HFFc6 (cell line): Measurements from ENCODE around the gene AP2B1. TPM values are rescaled to one million over a fixed set of nuclear protein-coding genes. Genes with fewer than 3 reads are reported as not detected.
A peak's percentile ranks its signal among the peaks of the same experiment; 100 is the strongest.
"Not testable (repeated sequence)": the region's sequence is repeated elsewhere in the genome, so short reads cannot be mapped to it uniquely, and the experiment has no call there.

Experiments
- DNase-seq: peaks from one replicate; pipeline ENCODE4 v3.0.0-alpha.2; 2018
- H3K27ac Mint-ChIP-seq: 2 replicates; pipeline ENCODE4 v1.8.0; 2020; ENCODE audit warnings: mild to moderate bottlenecking, mixed read lengths
- H3K27me3 Mint-ChIP-seq: 2 replicates; pipeline ENCODE4 v1.8.0; 2021; ENCODE audit warnings: mild to moderate bottlenecking, moderate library complexity, mixed read lengths; ENCODE audit not compliant: insufficient read depth
- H3K36me3 Mint-ChIP-seq: 2 replicates; pipeline ENCODE4 v1.8.0; 2021; ENCODE audit warnings: low read depth, mixed read lengths
- H3K4me1 Mint-ChIP-seq: 2 replicates; pipeline ENCODE4 v1.8.0; 2020; ENCODE audit warnings: low read depth, mixed read lengths
- H3K4me3 Mint-ChIP-seq: 2 replicates; pipeline ENCODE4 v1.8.0; 2020; ENCODE audit warnings: mild to moderate bottlenecking, moderate library complexity, mixed read lengths
- H3K9me3 Mint-ChIP-seq: 2 replicates; pipeline ENCODE4 v1.8.0; 2020; ENCODE audit warnings: mild to moderate bottlenecking, mixed read lengths
- total RNA-seq, 6 experiments: library from RNA; stranded (reverse); fragmentation: NEBNext Ultra II Directional; extraction: Animal tissue kit (Norgen Biotek cat#: 25700); gene quantifications; 2 replicates in 1 of 6; 3 replicates in 5 of 6; pipeline ENCODE4 v1.2.3, GENCODE V29; 2021
- TF ChIP-seq, protein P1 (sequence below): fragments of 200-600 bp; sonication (generic); IDR thresholded peaks from 2 replicates; pipeline ENCODE4 v1.5.0; 2021; ENCODE audit warnings: antibody characterized with exemption, mild to moderate bottlenecking

AP2B1 gene
- total RNA-seq, 6 experiments from 2014 or later, result 168 to 196 (median 182) TPM

DNA sequence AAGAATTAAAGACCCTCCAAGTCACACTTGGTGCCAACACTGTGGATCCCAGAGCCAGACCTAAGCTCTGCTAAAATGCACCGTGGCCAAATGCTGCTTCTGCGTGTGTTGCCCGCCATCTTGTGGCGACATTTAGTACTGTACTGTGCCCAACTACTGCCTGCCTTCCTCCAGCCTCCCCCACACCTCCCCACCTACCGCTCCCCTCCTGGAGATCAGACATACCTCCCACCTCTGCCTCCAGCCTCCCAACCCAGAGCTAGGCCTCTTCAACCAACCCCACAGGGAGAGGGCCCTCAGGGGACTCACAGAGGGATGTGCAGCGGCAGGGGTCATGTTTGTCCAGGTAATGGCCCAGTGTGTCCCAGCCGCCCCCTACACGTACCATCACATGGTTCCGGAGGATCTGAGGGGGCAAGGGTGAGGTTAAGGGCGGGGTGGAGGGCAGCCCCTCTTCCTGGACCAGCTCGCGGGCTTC lies 160.5 kb downstream of the AP2B1 start:
- DNase-seq, result peak; percentile 59
- TF ChIP-seq, protein P1, sequence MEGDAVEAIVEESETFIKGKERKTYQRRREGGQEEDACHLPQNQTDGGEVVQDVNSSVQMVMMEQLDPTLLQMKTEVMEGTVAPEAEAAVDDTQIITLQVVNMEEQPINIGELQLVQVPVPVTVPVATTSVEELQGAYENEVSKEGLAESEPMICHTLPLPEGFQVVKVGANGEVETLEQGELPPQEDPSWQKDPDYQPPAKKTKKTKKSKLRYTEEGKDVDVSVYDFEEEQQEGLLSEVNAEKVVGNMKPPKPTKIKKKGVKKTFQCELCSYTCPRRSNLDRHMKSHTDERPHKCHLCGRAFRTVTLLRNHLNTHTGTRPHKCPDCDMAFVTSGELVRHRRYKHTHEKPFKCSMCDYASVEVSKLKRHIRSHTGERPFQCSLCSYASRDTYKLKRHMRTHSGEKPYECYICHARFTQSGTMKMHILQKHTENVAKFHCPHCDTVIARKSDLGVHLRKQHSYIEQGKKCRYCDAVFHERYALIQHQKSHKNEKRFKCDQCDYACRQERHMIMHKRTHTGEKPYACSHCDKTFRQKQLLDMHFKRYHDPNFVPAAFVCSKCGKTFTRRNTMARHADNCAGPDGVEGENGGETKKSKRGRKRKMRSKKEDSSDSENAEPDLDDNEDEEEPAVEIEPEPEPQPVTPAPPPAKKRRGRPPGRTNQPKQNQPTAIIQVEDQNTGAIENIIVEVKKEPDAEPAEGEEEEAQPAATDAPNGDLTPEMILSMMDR, result peak; percentile 93
- no peaks in the 10 kb centered on the region for H3K9me3 Mint-ChIP-seq
- peaks cover 4% of the 10 kb centered on the region; the same call in 1 of the 2 replicates for H3K36me3 Mint-ChIP-seq
- H3K27me3 Mint-ChIP-seq, result peaks cover 34% of the 10 kb centered on the region
- no peak overlapping the region for H3K27ac Mint-ChIP-seq
- peaks cover 14% of the 10 kb centered on the region for H3K4me1 Mint-ChIP-seq
- H3K4me3 Mint-ChIP-seq, result no peak overlapping the region

DNA sequence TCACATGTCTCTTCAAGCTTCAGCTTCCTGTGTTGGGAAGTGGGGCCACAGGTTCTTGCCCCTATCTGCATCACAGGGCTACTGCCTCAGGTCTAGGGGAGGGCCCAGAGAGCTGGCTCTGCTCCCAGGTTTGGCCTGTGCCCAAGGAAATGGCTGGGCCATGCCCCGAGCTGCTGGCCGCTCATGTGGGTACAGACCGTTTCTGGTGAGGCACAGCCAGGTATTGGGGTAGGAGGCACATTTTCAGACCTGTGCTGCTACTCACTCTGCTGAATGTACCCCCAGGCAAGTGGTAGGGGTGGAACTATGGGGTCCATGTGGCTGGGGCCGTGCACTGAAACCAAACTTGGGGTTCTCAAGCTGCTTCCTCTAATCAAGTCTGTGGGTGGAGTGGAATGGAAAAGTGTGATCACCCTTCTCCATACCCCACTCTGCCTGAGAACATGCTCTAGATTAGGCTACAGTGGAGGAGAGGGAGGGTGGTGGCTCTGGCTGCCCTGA lies 161.3 kb downstream of the AP2B1 start:
- TF ChIP-seq, protein P1, result no peak
- no peak overlapping the region for H3K27ac Mint-ChIP-seq
- no peak for DNase-seq
- peaks cover 14% of the 10 kb centered on the region for H3K4me1 Mint-ChIP-seq
- peaks cover 39% of the 10 kb centered on the region for H3K27me3 Mint-ChIP-seq
- H3K4me3 Mint-ChIP-seq, result no peak overlapping the region
- no peaks in the 10 kb centered on the region for H3K9me3 Mint-ChIP-seq
- peaks cover 4% of the 10 kb centered on the region; the same call in 1 of the 2 replicates for H3K36me3 Mint-ChIP-seq

DNA sequence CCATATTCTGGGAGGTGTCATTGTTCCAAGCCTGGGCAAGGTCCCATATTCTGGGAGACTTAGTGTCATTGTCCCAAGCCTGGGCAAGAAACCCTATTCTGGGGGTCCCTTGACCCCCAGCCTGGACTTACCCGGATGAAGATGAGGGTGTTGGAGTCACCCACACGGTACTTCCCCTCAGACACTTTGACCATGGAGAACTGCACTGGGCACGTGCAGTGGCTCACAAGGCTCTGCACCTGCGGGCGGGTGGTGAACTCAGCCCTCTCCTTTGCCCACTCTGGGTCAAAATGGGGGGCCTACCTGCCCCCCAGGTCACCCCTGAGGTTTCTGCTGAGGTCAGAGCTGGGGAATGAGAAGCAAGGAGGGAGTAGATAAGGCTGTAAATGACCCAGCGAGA lies 161.9 kb downstream of the AP2B1 start:
- no peak for DNase-seq
- no peak overlapping the region for H3K27ac Mint-ChIP-seq
- peaks cover 14% of the 10 kb centered on the region for H3K4me1 Mint-ChIP-seq
- no peaks in the 10 kb centered on the region for H3K9me3 Mint-ChIP-seq
- H3K36me3 Mint-ChIP-seq, result no peaks in the 10 kb centered on the region
- peaks cover 36% of the 10 kb centered on the region for H3K27me3 Mint-ChIP-seq
- H3K4me3 Mint-ChIP-seq, result no peak overlapping the region
- TF ChIP-seq, protein P1, result no peak

DNA sequence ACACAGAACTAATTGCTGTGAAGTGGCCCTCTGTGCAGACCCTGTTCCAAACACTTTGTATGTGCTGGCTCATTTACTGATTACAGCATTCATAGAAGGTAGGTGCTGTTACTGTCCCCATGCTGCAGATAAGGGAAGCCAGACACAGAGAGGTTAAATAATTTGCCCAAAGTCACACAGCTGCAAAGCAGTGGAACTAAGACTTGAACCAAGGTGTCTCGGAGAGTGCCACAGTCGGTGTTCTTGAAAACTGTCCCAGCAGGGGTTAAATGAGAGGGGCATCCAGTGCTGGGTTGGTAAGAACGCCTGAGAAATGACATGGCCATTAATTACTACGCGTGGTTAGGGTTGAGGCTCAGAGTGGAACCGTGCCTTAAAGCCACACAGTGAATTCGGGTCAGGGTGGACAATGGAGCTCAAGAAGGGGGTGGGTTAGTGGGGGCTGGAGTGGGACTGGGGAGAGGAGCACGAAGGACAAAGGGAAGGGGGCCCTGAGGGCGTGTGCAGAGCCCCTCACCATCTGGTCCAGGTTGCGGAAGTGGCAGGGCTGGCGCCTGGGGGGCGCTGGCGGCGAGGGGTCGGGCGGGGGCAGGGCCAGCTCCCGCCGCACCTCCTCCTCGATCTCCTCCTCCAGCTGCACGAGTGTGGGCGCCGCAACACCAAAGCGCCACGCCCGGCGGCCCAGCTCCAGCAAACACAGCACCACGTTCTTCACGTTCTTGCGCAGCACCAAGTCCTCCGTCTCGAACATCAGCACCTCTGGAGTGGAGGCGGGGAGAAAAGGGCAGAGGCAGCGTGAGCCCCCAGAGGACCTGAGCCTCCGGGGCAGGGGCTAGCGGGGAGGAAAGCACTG lies 162.7 kb downstream of the AP2B1 start:
- no peaks in the 10 kb centered on the region for H3K36me3 Mint-ChIP-seq
- H3K27ac Mint-ChIP-seq, result no peak overlapping the region
- H3K4me1 Mint-ChIP-seq, result peaks cover 14% of the 10 kb centered on the region
- no peak for DNase-seq
- peaks cover 35% of the 10 kb centered on the region for H3K27me3 Mint-ChIP-seq
- H3K9me3 Mint-ChIP-seq, result no peaks in the 10 kb centered on the region
- peak overlapping the region; percentile 43; the same call in 1 of the 2 replicates for H3K4me3 Mint-ChIP-seq
- TF ChIP-seq, protein P1, result no peak

DNA sequence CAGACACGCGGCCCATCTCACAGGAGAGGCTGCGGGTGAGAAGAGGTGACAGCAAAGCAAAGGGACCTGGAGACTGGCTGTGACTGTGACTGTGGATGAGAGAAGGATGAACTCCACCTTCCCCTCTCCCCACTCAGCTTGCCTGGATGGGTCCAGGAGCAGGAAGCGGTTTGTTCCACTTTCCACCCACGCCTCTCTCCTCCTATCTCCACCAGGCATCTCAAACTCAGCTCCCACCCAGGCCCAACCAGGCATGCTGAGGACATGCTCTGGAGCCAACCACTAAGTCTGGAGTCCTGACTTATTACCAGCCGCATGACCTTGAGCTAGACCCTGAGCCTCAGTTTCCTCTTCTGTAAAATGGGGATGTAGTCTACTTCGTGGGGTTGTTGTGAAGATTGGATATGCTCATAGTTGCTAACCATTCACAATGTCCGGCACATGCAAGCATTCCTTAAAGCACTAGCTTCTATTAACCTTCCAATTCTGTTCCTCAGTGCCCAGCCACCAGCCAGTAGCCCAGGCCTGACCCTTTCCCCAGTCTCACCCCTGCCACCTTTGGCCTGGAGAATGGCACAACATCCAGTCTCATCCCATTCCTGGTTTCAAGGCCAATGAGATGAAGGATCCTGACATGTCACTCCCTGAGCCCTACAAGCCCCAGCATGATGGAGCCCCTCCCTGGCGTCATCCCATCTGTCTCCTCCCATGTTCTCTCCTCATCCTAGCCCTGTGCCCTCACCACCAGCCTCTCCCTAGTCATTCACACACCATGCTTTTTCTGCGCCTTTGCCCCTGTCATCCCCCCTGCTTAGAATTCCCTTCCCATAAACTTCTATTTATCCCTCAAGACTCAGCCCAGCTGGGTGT lies 163.6 kb downstream of the AP2B1 start:
- H3K9me3 Mint-ChIP-seq, result no peaks in the 10 kb centered on the region
- no peak overlapping the region; the same call in 1 of the 2 replicates for H3K27ac Mint-ChIP-seq
- peaks cover 14% of the 10 kb centered on the region for H3K4me1 Mint-ChIP-seq
- TF ChIP-seq, protein P1, result no peak
- peak overlapping the region; percentile 43; the same call in 1 of the 2 replicates for H3K4me3 Mint-ChIP-seq
- no peak for DNase-seq
- H3K36me3 Mint-ChIP-seq, result no peaks in the 10 kb centered on the region
- H3K27me3 Mint-ChIP-seq, result peaks cover 31% of the 10 kb centered on the region

DNA sequence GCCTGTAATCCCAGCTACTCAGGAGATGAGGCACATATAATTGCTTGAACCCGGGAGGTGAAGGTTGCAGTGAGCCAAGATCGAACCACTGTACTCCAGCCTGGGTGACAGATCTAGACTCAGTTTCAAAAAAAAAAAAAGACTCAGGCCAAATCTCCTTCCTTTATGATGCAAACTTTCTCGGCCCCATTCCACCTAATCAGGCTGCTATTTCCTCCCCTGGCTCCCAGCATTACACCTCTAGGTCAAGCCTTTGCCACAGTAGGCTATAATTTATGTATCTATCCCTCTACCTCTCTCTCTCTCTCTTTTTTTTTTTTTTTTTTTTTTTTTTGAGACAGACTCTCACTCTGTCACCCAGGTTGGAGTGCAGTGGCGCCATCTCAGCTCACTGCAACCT lies 164.4 kb downstream of the AP2B1 start:
- not testable (repeated sequence) for H3K36me3 Mint-ChIP-seq, H3K9me3 Mint-ChIP-seq, H3K27ac Mint-ChIP-seq, H3K4me3 Mint-ChIP-seq, DNase-seq
- Mint-ChIP-seq H3K4me1 (peaks cover 14% of the 10 kb centered on the region), H3K27me3 (peaks cover 28% of the 10 kb centered on the region)
